ENCODE data around the gene CPOX. TPM values are rescaled to one million over a fixed set of nuclear protein-coding genes. Genes with fewer than 3 reads are reported as not detected.

The CPOX gene
- total and polyA plus RNA-seq, 9 donors: 10.8 to 16.0 (median 14.2) TPM

- no peaks in the 10 kb centered on the region for H3K27me3 ChIP-seq (ENCODE audit: control insufficient read depth, insufficient read depth, low read length)
- no peak for DNase-seq
- no peak overlapping the region for H3K27ac ChIP-seq (ENCODE audit: low read length)
- peaks cover 16% of the 10 kb centered on the region for H3K36me3 ChIP-seq (ENCODE audit: control insufficient read depth, insufficient read depth, low read length)
- H3K4me3 ChIP-seq (ENCODE audit: low read length): no peak overlapping the region
- WGBS (ENCODE audit: insufficient coverage): no CpG with 5 or more reads among the region's 1 CpG
- H3K4me1 ChIP-seq (ENCODE audit: control insufficient read depth, insufficient read depth, low read length): no peaks in the 10 kb centered on the region
- no peaks in the 10 kb centered on the region for H3K9me3 ChIP-seq (replicated peaks; ENCODE audit: control insufficient read depth, low read depth, low read length)
These were observed 11.9 kb downstream of the CPOX start for GRCh38 chr3:98581474-98581873.

GRCh38 chr3:98580401-98581386, 12.7 kb downstream of the CPOX start:
- no peak for DNase-seq
- Histone ChIP-seq H3K27me3 (ENCODE audit: control insufficient read depth, insufficient read depth, low read length) (no peaks in the 10 kb centered on the region), H3K36me3 (ENCODE audit: control insufficient read depth, insufficient read depth, low read length) (peaks cover 13% of the 10 kb centered on the region), H3K4me3 (ENCODE audit: low read length) (no peak overlapping the region), H3K4me1 (ENCODE audit: control insufficient read depth, insufficient read depth, low read length) (no peaks in the 10 kb centered on the region), H3K9me3 (replicated peaks; ENCODE audit: control insufficient read depth, low read depth, low read length) (no peaks in the 10 kb centered on the region), H3K27ac (ENCODE audit: low read length) (no peak overlapping the region)
- 92% methylated on average over 5 of the region's 8 CpGs for WGBS (ENCODE audit: insufficient coverage)

- Histone ChIP-seq H3K4me3 (ENCODE audit: low read length) (no peak overlapping the region), H3K4me1 (ENCODE audit: control insufficient read depth, insufficient read depth, low read length) (no peaks in the 10 kb centered on the region), H3K9me3 (replicated peaks; ENCODE audit: control insufficient read depth, low read depth, low read length) (no peaks in the 10 kb centered on the region), H3K27ac (ENCODE audit: low read length) (no peak overlapping the region), H3K36me3 (ENCODE audit: control insufficient read depth, insufficient read depth, low read length) (peaks cover 2% of the 10 kb centered on the region), H3K27me3 (ENCODE audit: control insufficient read depth, insufficient read depth, low read length) (no peaks in the 10 kb centered on the region)
- no peak for DNase-seq
- WGBS (ENCODE audit: insufficient coverage): 65% methylated on average over 2 of the region's 4 CpGs
These were observed 16.1 kb downstream of the CPOX start for GRCh38 chr3:98577178-98577895.

GRCh38 chr3:98574132-98574531, 19.3 kb downstream of the CPOX start:
- Histone ChIP-seq H3K36me3 (ENCODE audit: control insufficient read depth, insufficient read depth, low read length) (peaks cover 2% of the 10 kb centered on the region), H3K4me1 (ENCODE audit: control insufficient read depth, insufficient read depth, low read length) (no peaks in the 10 kb centered on the region), H3K4me3 (ENCODE audit: low read length) (no peak overlapping the region), H3K27me3 (ENCODE audit: control insufficient read depth, insufficient read depth, low read length) (no peaks in the 10 kb centered on the region), H3K9me3 (replicated peaks; ENCODE audit: control insufficient read depth, low read depth, low read length) (no peaks in the 10 kb centered on the region), H3K27ac (ENCODE audit: low read length) (no peak overlapping the region)
- DNase-seq: no peak
- 80% methylated on average over 1 of the region's 6 CpGs for WGBS (ENCODE audit: insufficient coverage)

GRCh38 chr3:98573181-98573728, 20.2 kb downstream of the CPOX start:
- Histone ChIP-seq H3K4me3 (ENCODE audit: low read length) (no peak overlapping the region), H3K4me1 (ENCODE audit: control insufficient read depth, insufficient read depth, low read length) (no peaks in the 10 kb centered on the region), H3K27me3 (ENCODE audit: control insufficient read depth, insufficient read depth, low read length) (no peaks in the 10 kb centered on the region), H3K27ac (ENCODE audit: low read length) (no peak overlapping the region), H3K9me3 (replicated peaks; ENCODE audit: control insufficient read depth, low read depth, low read length) (no peaks in the 10 kb centered on the region), H3K36me3 (ENCODE audit: control insufficient read depth, insufficient read depth, low read length) (peaks cover 2% of the 10 kb centered on the region)
- no CpG with 5 or more reads among the region's 2 CpGs for WGBS (ENCODE audit: insufficient coverage)
- DNase-seq: peak; percentile 14

GRCh38 chr3:98568402-98568801, 25.0 kb downstream of the CPOX start:
- no peaks in the 10 kb centered on the region for H3K27me3 ChIP-seq (ENCODE audit: control insufficient read depth, insufficient read depth, low read length)
- no peak overlapping the region for H3K4me3 ChIP-seq (ENCODE audit: low read length)
- no peak for DNase-seq
- no CpG with 5 or more reads among the region's 3 CpGs for WGBS (ENCODE audit: insufficient coverage)
- H3K27ac ChIP-seq (ENCODE audit: low read length): no peak overlapping the region
- H3K9me3 ChIP-seq (replicated peaks; ENCODE audit: control insufficient read depth, low read depth, low read length): no peaks in the 10 kb centered on the region
- no peaks in the 10 kb centered on the region for H3K4me1 ChIP-seq (ENCODE audit: control insufficient read depth, insufficient read depth, low read length)
- no peaks in the 10 kb centered on the region for H3K36me3 ChIP-seq (ENCODE audit: control insufficient read depth, insufficient read depth, low read length)

- Histone ChIP-seq H3K36me3 (ENCODE audit: control insufficient read depth, insufficient read depth, low read length) (no peaks in the 10 kb centered on the region), H3K27me3 (ENCODE audit: control insufficient read depth, insufficient read depth, low read length) (no peaks in the 10 kb centered on the region), H3K4me1 (ENCODE audit: control insufficient read depth, insufficient read depth, low read length) (no peaks in the 10 kb centered on the region), H3K27ac (ENCODE audit: low read length) (no peak overlapping the region), H3K9me3 (replicated peaks; ENCODE audit: control insufficient read depth, low read depth, low read length) (no peaks in the 10 kb centered on the region), H3K4me3 (ENCODE audit: low read length) (no peak overlapping the region)
- DNase-seq: no peak
- no CpG with 5 or more reads among the region's 2 CpGs for WGBS (ENCODE audit: insufficient coverage)
These were observed 25.6 kb downstream of the CPOX start for GRCh38 chr3:98567666-98568270.

- WGBS (ENCODE audit: insufficient coverage): 56% methylated on average over 4 of the region's 6 CpGs
- Histone ChIP-seq H3K36me3 (ENCODE audit: control insufficient read depth, insufficient read depth, low read length) (no peaks in the 10 kb centered on the region), H3K4me3 (ENCODE audit: low read length) (no peak overlapping the region), H3K27me3 (ENCODE audit: control insufficient read depth, insufficient read depth, low read length) (no peaks in the 10 kb centered on the region), H3K4me1 (ENCODE audit: control insufficient read depth, insufficient read depth, low read length) (no peaks in the 10 kb centered on the region), H3K27ac (ENCODE audit: low read length) (no peak overlapping the region), H3K9me3 (replicated peaks; ENCODE audit: control insufficient read depth, low read depth, low read length) (no peaks in the 10 kb centered on the region)
- no peak for DNase-seq
These were observed 27.6 kb downstream of the CPOX start for GRCh38 chr3:98565843-98566242.

- no peaks in the 10 kb centered on the region for H3K36me3 ChIP-seq (ENCODE audit: control insufficient read depth, insufficient read depth, low read length)
- H3K4me3 ChIP-seq (ENCODE audit: low read length): no peak overlapping the region
- DNase-seq: no peak
- no peaks in the 10 kb centered on the region for H3K4me1 ChIP-seq (ENCODE audit: control insufficient read depth, insufficient read depth, low read length)
- no peaks in the 10 kb centered on the region for H3K9me3 ChIP-seq (replicated peaks; ENCODE audit: control insufficient read depth, low read depth, low read length)
- WGBS (ENCODE audit: insufficient coverage): no CpG with 5 or more reads among the region's 3 CpGs
- no peaks in the 10 kb centered on the region for H3K27me3 ChIP-seq (ENCODE audit: control insufficient read depth, insufficient read depth, low read length)
- H3K27ac ChIP-seq (ENCODE audit: low read length): no peak overlapping the region
These were observed 28.2 kb downstream of the CPOX start for GRCh38 chr3:98565237-98565643.
